Central memory CD4-positive, alpha-beta T cell (primary cell): Measurements from ENCODE around the gene OR2G2.

Experiments
- DNase-seq: peaks from one replicate; pipeline ENCODE4 v3.0.0; 2022
- total RNA-seq, 3 experiments: gene quantifications; one replicate each; lab custom pipeline; 2026; lab: John Stamatoyannopoulos, UW

Gene OR2G2
- total RNA-seq, result 0 reads per million in 3 experiments

GRCh38 chr1:247588060-247588459 lies at the start of gene OR2G2:
OR2G2 (plus strand) TSS chr1:247588360; CDS start chr1:247588360, 0 bp downstream.
- DNase-seq, result no peak

GRCh38 chr1:247538561-247538960 lies 49.6 kb upstream of the OR2G2 start:
- DNase-seq, result no peak

DNA sequence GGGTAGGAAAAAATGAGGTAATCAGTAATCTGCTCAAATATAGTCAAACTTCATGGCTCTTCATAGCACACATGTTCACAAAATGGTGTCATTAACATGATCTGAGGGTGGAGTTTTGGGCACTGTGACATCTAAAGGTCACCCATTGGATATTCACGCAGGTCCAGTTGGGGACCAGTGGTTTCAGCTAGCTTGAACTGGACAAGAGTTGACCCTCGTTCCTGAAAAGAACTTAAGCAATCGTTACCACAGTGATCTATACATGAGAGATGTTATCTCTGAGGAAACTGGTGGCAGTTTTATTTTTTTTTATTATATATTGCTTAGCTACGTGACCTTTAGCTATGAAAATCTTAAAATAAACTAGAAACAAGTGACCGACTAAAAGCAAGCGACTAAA lies 48.9 kb upstream of the OR2G2 start:
- DNase-seq, result no peak

GRCh38 chr1:247540581-247540980 lies 47.6 kb upstream of the OR2G2 start:
- DNase-seq, result no peak

DNA sequence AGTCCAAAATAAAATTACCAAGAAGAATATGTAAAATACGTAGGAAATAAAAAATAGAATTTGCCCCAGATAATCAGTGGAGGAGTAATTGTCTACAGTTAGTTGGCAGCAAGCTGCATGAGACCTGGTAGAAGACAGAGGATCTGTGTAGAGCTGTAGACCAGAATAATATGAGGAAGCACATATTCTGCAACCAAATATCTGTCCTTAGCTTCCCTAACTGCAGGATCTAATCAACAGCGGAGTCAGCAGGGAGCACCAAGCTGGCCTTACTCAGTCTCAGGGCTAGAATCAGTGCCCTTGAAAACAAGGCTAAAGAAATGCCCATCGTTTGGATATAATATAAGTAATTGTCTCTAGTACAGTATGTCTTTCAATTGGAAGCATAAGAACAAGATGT lies 45.3 kb upstream of the OR2G2 start:
- no peak for DNase-seq

GRCh38 chr1:247548092-247548491 lies 40.1 kb upstream of the OR2G2 start:
- no peak for DNase-seq

DNA sequence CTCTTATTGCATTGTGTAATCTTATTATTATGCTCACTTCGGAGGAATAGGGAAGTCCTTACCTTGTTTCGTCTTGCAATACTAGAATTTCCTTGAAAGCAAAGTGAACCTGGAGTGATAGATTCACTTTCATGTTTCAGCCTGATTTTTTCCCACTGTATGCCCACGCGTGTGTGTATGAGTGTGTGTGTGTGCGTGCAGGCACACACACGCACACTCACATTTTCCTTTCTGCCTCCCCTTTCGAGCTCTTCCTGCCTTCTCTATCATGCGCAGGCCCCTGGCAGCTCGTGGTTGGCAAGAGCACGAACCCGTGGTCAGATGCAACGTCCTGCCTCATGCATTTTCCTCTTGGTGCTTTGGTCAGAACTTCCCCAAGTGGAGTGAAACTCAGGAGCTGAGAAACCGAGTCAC lies 39.4 kb upstream of the OR2G2 start, which contains the start of gene GCSAML:
TSS of gene GCSAML (plus strand) at position 366 of the 414 bp plus-strand sequence. CDS start 58 bp downstream, outside the sequence.
- no peak for DNase-seq

DNA sequence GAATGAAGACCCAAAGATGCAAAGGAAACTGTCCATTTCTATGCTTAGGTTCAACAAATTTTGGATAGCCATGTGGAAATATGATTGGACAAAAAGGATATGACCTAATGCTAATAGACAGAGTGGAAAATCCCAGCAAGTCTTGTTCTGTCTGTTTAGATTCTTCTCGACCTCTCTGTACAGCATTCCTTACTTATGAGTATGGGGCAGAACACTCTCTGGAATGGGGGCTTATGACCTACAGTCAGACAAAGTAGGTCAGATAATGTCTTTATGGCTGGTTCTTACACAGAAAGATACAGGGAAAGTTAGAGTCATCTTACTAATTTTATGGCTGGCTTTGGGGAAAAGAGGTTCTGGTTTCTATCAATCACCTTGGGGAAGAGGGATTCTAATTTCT lies 36.4 kb upstream of the OR2G2 start:
- no peak for DNase-seq

GRCh38 chr1:247552231-247552630 lies 35.9 kb upstream of the OR2G2 start:
- DNase-seq, result no peak

GRCh38 chr1:247557926-247558674 lies 30.1 kb upstream of the OR2G2 start:
- DNase-seq, result no peak

DNA sequence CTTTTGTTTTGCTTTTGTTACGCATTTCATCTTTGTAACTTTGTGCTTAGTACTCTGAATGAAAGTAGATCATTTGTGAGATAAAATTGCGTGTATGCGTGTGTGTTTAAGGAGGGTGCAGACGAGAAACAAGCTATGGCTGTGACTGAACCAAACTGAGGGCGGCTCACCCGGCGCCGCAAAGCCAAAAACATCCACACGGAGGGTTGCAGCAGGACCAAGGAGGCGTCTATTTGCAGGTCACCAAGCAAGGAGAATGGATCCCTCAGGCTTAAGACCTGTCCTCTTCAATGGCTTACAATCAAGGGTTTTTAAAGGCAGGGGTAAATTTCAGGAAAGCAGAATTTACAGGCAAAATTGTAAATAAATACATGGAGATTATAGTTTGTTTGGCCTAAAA lies 26.4 kb upstream of the OR2G2 start:
- DNase-seq, result no peak

DNA sequence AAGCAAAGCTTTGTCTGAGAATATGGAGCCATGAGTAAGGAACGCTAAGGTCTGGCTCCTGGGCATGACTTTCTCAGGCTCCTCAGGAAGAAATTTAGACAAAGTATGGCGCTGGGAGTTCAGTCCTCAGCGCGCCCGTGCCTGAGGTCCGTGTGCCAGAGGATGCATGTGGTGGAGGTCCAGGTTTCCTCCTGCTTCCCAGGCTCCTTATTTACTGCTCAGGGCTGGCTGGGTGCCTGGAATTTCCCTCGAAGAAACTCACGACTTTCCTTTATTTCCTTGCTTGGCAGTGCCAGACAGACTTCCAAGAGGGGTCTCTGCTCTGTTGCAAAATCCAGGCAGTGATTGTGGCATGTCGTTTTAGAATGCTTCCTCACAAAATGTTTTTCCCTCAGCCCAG lies 26.0 kb upstream of the OR2G2 start:
- no peak for DNase-seq

GRCh38 chr1:247574236-247574635 lies 13.9 kb upstream of the OR2G2 start:
- no peak for DNase-seq

DNA sequence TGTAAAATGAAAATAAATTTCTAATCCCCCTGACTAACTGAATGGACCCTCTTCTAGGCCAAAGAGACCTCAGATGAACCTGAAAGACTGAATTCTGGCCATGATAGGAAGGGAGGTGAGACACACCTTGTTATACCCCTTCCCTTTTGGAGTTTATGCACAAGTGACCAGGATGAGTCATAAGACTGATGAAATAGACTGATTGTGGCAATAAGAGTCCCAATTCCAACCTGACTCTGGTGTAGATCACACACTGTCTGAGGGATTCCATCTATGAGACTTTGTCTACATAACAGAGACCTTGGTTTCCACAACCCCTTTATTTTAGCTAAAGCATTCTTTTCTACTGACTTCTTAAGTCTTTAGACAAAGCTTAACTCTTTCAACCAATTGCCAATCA lies 13.5 kb upstream of the OR2G2 start:
- DNase-seq, result no peak

DNA sequence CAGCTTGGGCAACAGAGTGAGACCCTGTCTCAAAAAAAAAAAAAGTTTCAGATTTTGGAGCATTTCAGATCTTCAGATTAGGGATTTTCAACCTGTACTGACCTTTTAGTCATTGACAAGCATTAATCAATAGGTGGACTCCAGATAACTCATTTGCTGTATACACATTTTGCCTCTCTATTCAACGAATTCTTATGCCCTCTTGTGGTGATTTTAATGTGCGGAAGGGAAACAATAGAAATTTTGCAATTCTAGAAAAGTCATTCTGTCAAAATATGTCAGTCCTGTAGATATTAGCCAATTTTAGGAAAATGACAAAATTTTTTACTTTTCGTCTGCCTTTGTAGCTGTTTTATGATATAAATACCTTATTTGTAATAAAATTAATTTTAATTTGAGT lies 11.6 kb upstream of the OR2G2 start:
- DNase-seq, result no peak

GRCh38 chr1:247578946-247579460 lies 9.2 kb upstream of the OR2G2 start:
- no peak for DNase-seq

- no peak for DNase-seq
Measured at GRCh38 chr1:247605286-247605685, 17.1 kb downstream of the OR2G2 start, which contains the start of gene OR2G3. OR2G3 (plus strand) TSS chr1:247605586; CDS start chr1:247605586, 0 bp downstream.

- no peak for DNase-seq
Measured at GRCh38 chr1:247613405-247613804, 25.2 kb downstream of the OR2G2 start.

DNA sequence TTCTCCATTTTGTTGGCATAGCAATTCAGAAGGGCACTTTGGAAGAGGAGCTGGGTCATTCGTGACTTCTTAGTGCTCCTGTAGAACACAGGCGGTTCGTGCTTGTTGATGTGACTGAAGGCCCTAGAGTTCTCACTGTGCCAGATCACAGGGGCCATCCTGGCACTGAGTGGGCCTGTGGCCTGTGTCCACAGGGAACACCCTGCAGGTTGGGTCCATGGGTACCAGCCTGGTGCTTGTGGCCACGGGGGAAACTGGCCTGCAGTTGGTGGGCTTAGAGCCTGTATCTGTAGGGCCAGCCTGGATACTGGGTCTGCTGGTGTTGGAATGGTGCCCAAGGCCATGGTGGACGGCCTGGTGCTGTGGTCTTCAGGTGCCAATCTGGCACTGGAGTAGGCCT lies 26.5 kb downstream of the OR2G2 start:
- no peak for DNase-seq

- no peak for DNase-seq
Measured at GRCh38 chr1:247627951-247628350, 39.8 kb downstream of the OR2G2 start.

DNA sequence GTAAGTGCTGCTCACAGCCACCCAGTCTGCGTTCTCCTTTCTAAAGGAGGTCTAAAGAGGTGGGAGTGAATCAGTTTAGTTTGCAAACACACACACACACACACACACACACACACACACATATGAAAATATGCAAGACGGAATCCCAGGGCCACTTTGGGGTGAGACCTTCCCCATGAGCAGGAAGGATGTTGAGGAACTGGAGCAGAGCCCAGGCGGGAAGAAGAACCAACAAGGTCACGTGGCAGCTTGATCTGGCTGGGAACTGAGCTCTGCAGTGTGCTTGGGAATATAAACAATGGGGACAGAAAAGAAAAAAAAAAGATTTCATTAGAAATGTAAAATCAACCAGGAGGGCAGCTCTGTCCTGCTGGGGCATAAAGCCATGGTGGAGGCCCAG lies 49.9 kb downstream of the OR2G2 start:
- DNase-seq, result no peak

DNA sequence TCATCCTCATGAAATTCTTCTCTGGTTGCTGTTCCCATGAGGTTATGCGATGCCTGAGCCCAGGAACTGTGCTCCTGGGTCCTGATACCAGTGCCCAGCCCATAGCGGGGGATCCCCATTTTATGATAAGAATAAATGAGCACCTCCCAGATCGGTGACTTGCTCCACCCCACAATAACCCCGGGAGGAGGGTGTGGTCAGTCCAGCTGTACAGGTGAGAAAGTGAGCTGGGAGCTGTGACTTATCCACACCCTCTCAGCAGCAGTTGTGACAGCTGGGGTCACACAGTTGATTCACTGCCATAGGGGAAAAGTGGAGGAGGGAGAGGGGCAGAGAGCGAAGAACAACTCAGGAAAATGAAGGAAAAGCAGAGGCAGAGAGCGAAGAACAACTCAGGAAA lies 50.6 kb downstream of the OR2G2 start:
- no peak for DNase-seq
